CD4-positive, alpha-beta T cell treated with Interleukin-6 at 100 ng/mL for 8 hours (primary cell): ENCODE results near the gene MYDGF.

Source experiments
- DNase-seq: peaks from one replicate; pipeline ENCODE4 v3.0.0-alpha.2; 2020; ENCODE audit warnings: mixed read lengths, low spot score

MYDGF gene

GRCh38 chr19:4641132-4641531 lies 29.0 kb downstream of the MYDGF start:
- DNase-seq, result no peak

GRCh38 chr19:4640247-4641000 lies 29.7 kb downstream of the MYDGF start:
- DNase-seq, result no peak

GRCh38 chr19:4639531-4640246 lies 30.5 kb downstream of the MYDGF start:
- DNase-seq, result no peak

- peak; percentile 99 for DNase-seq
These were observed 31.2 kb downstream of the MYDGF start, which contains the start of gene TNFAIP8L1 for GRCh38 chr19:4638828-4639530. TSS of gene TNFAIP8L1 (plus strand) at chr19:4639516. CDS start at chr19:4651870, 12,354 bp downstream.

GRCh38 chr19:4638317-4638716 lies 31.8 kb downstream of the MYDGF start:
- no peak for DNase-seq

GRCh38 chr19:4636761-4637160 lies 33.4 kb downstream of the MYDGF start:
- no peak for DNase-seq

GRCh38 chr19:4636151-4636717 lies 33.9 kb downstream of the MYDGF start:
- peak; percentile 75 for DNase-seq

- no peak for DNase-seq
These were observed 34.4 kb downstream of the MYDGF start for GRCh38 chr19:4635754-4636116.

- DNase-seq, result peak; percentile 49
These were observed 36.8 kb downstream of the MYDGF start for GRCh38 chr19:4633140-4633967.

- no peak for DNase-seq
These were observed 45.3 kb downstream of the MYDGF start for GRCh38 chr19:4624733-4625362.

- no peak for DNase-seq
These were observed 45.8 kb downstream of the MYDGF start for GRCh38 chr19:4624301-4624700.

GRCh38 chr19:4622695-4623421 lies 47.3 kb downstream of the MYDGF start:
- no peak for DNase-seq

- no peak for DNase-seq
These were observed 49.5 kb downstream of the MYDGF start for GRCh38 chr19:4620675-4621074.

- DNase-seq, result no peak
These were observed 50.4 kb downstream of the MYDGF start for GRCh38 chr19:4619668-4620294.

GRCh38 chr19:4618019-4618418 lies 52.1 kb downstream of the MYDGF start:
- no peak for DNase-seq

- no peak for DNase-seq
These were observed 56.8 kb downstream of the MYDGF start for GRCh38 chr19:4613254-4613751.

GRCh38 chr19:4609878-4610511 lies 60.1 kb downstream of the MYDGF start:
- no peak for DNase-seq
